Esophagus squamous epithelium (tissue), 5 donors: ENCODE results near the gene NXN. TPM values are rescaled to one million over a fixed set of nuclear protein-coding genes. Genes with fewer than 3 reads are reported as not detected.
"Not testable (repeated sequence)": the region's sequence is repeated elsewhere in the genome, so short reads cannot be mapped to it uniquely, and the experiment has no call there.

Experiments used
- DNase-seq: peaks from one replicate; lab custom pipeline; 2025; lab: John Stamatoyannopoulos, UW
- H3K27ac ChIP-seq, 4 donors: fragments of 200-600 bp; sonication (generic); one replicate each; pipeline ENCODE4 v1.5.1; 2016 to 2019; ENCODE audit warnings: mild to moderate bottlenecking in 1 of 4
- H3K27me3 ChIP-seq, 4 donors: fragments of 200-600 bp; sonication (generic); 1 replicate in 3 of 4; 2 replicates in 1 of 4; pipeline versions ENCODE4 v1.5.1 to v1.6.0; 2017 to 2021; ENCODE audit warnings: antibody characterized with exemption in 1 of 4
- H3K36me3 ChIP-seq, 3 donors: fragments of 200-600 bp; sonication (generic); one replicate each; pipeline ENCODE4 v1.5.1; 2016 to 2019
- H3K4me1 ChIP-seq, 3 donors: fragments of 200-600 bp; sonication (generic); one replicate each; pipeline ENCODE4 v1.5.1; 2017 to 2019
- H3K4me3 ChIP-seq, 4 donors: fragments of 200-600 bp; sonication (generic); 1 replicate in 3 of 4; 2 replicates in 1 of 4; pipeline ENCODE4 v1.5.1; 2016 to 2019; ENCODE audit warnings: mild to moderate bottlenecking in 2 of 4, moderate library complexity in 1 of 4
- H3K9me3 ChIP-seq, 3 donors: fragments of 200-600 bp; sonication (generic); one replicate each; pipeline ENCODE4 v1.5.1; 2016 to 2019
- CTCF ChIP-seq, 6 experiments: fragments of 450-650 bp in 4 of 6; fragments of 200-600 bp in 2 of 6; sonication (generic) in 2 of 6; IDR thresholded peaks; one replicate each; pipeline ENCODE4 v1.5.1; 2016 to 2019; ENCODE audit warnings: antibody characterized with exemption in 6 of 6, mild to moderate bottlenecking in 4 of 6, moderate library complexity in 4 of 6
- POLR2A ChIP-seq, 4 donors: fragments of 450-650 bp; IDR thresholded peaks; one replicate each; pipeline ENCODE4 v1.6.1; 2017; ENCODE audit warnings: antibody characterized with exemption in 4 of 4, mild to moderate bottlenecking in 4 of 4, moderate library complexity in 3 of 4
- WGBS, 2 donors: methylation state at CpG; one replicate each; pipeline ENCODE4 v1.1.5; 2018; 5-methylcytosine and 5-hydroxymethylcytosine counted together
- intact Hi-C: fragments of 100-400 bp; cut with DNase I; formaldehyde crosslinking; loops from one replicate; pipeline ENCODE4 v1.15.0; 2022
- total RNA-seq, 4 donors: library from RNA; depleted of rRNA; stranded (reverse); fragments of >200 nt; gene quantifications; one replicate each; pipeline ENCODE4 v1.1.0, GENCODE V29; 2016
- donor health status: DM: yes; HTN: yes; CAD: no.

The NXN gene
- total RNA-seq, 4 donors from 2014 or later = 19.5 to 34.9 (median 28.7) TPM

DNA sequence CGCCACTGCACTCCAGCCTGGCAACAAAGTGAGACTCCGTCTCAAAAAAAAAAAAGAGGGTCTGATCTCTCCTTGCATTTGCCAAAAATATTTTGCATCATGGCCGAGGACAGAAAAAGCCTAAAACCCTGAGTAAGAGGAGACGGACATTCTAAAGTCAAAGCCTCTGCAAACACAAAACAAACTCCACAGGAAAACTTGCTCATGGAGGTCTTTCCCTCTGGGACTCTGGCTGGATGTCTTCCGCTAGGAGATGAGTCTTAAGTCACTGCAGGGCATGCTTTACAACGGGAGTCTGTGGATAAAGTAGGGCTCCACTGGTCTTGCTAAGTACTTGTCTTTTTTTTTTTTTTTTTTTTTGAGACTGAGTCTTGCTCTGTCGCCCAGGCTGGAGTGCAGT, 123.4 kb downstream of the NXN start:
- Histone ChIP-seq H3K4me3 (no peak overlapping the region), H3K27ac (peak overlapping the region in 3 of 4 donors; percentile 49 to 92 (median 64)), H3K27me3 (no peaks in the 10 kb centered on the region), H3K4me1 (peaks cover 21 to 87% (median 49%) of the 10 kb centered on the region in 3 donors), H3K9me3 (no peaks in the 10 kb centered on the region), H3K36me3 (no peaks in the 10 kb centered on the region)
- TF ChIP-seq CTCF (IDR thresholded peaks at IDR 0.05) (no peak), POLR2A (IDR thresholded peaks at IDR 0.05) (no peak)
- no peak for DNase-seq
- intact Hi-C loops = no loop called here
- 48 to 49% methylated on average over 6 to 7 of the region's 7 CpGs for WGBS, 2 donors

GRCh38 chr17:855569-855968, 124.0 kb downstream of the NXN start:
- Histone ChIP-seq H3K36me3 (no peaks in the 10 kb centered on the region), H3K27me3 (no peaks in the 10 kb centered on the region), H3K4me3 (no peak overlapping the region), H3K9me3 (no peaks in the 10 kb centered on the region), H3K4me1 (peaks cover 21 to 87% (median 54%) of the 10 kb centered on the region in 3 donors), H3K27ac (peak overlapping the region; percentile 49 to 92 (median 66))
- no peak for DNase-seq
- WGBS, 2 donors = 40 to 67% methylated on average over 5 of the region's 5 CpGs
- TF ChIP-seq CTCF (IDR thresholded peaks at IDR 0.05) = no peak
- no peak for TF ChIP-seq POLR2A (IDR thresholded peaks at IDR 0.05)
- intact Hi-C loops = no loop called here

DNA sequence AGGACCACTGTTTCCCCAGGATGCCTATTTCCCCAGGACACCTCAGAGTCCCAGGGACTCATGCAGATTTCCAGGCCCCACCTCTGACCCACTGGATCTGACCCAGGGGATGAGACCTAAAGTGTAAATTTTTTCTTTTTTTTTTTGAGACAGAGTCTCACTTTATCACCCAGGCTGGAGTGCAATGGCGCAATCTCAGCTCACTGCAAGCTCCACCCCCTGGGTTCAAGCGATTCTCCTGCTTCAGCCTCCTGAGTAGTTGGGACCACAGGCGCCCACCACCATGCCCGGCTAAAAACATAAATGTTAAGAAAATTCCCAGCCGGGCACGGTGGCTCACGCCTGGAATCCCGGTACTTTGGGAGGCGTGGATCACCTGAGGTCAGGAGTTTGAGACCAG, 126.7 kb downstream of the NXN start:
- H3K4me3 ChIP-seq, H3K27me3 ChIP-seq, intact Hi-C loops, H3K36me3 ChIP-seq, H3K9me3 ChIP-seq, DNase-seq: not testable (repeated sequence)
- Histone ChIP-seq H3K4me1 (peaks cover 23 to 88% (median 48%) of the 10 kb centered on the region in 3 donors), H3K27ac (peak overlapping the region in 2 of 4 donors; percentile 75 to 85)
- WGBS, 2 donors = 95% methylated on average over 4 of the region's 9 CpGs

DNA sequence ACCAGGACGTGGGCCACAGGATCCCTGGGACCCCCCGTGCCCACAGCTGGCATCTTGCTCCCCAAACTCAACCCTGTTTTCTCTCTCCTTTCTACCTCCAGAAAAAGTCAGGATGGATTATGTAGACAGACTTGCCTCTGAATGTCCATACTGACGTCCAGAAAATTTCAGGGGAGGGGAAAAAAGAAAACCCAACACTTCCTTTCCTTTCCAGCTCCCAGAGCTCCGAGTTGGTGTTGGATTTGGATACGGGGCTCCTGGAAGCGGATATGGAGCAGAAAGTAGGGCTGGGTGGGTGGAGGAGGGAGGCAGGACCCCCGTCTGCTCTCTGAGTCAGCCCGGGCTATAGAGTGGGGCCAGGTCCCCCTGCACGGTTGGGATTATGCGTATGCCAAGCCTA, 127.2 kb downstream of the NXN start:
- TF ChIP-seq CTCF (IDR thresholded peaks at IDR 0.05) (no peak), POLR2A (IDR thresholded peaks at IDR 0.05) (no peak)
- H3K4me1 ChIP-seq = peaks cover 23 to 88% (median 48%) of the 10 kb centered on the region in 3 donors
- H3K27me3 ChIP-seq = no peaks in the 10 kb centered on the region
- intact Hi-C loops = no loop called here
- no peak for DNase-seq
- no peaks in the 10 kb centered on the region for H3K9me3 ChIP-seq
- peak overlapping the region in 3 of 4 donors; percentile 75 to 85 (median 83) for H3K27ac ChIP-seq
- H3K36me3 ChIP-seq = no peaks in the 10 kb centered on the region
- H3K4me3 ChIP-seq = no peak overlapping the region
- 52 to 60% methylated on average over 7 to 10 of the region's 10 CpGs for WGBS, 2 donors

- no peak for TF ChIP-seq POLR2A (IDR thresholded peaks at IDR 0.05)
- no peak for TF ChIP-seq CTCF (IDR thresholded peaks at IDR 0.05)
- Histone ChIP-seq H3K27ac (peak overlapping the region in 3 of 4 donors; percentile 75 to 85 (median 83)), H3K9me3 (no peaks in the 10 kb centered on the region), H3K4me3 (no peak overlapping the region), H3K4me1 (peaks cover 23 to 88% (median 48%) of the 10 kb centered on the region in 3 donors), H3K36me3 (no peaks in the 10 kb centered on the region), H3K27me3 (no peaks in the 10 kb centered on the region)
- WGBS, 2 donors = 25 to 54% methylated on average over 5 to 9 of the region's 13 CpGs
- intact Hi-C loops = no loop called here
- no peak for DNase-seq
These were observed 127.7 kb downstream of the NXN start for GRCh38 chr17:851924-852323.
